GM12878 (cell line): ENCODE data around the gene COL23A1. TPM values are rescaled to one million over a fixed set of nuclear protein-coding genes. Genes with fewer than 3 reads are reported as not detected.

Experiments
- ATAC-seq: fragments of 200-7000 bp; cut with Tn5 transposase; 3 replicates; pipeline ENCODE4 v1.9.1; 2020; ENCODE audit warnings: mild to moderate bottlenecking, moderate library complexity
- BruUV-seq: library from RNA; stranded (reverse); fragments of 400-500 nt; replicated peaks from 2 replicates; lab custom pipeline; 2021; lab: Mats Ljungman, UMichigan
- CTCF ChIA-PET: fragments of 300-600 bp; sonication (Branson Sonifier 250); formaldehyde crosslinking; extraction: SDS; loops from one replicate; lab custom pipeline; 2021; ENCODE audit warnings: inconsistent platforms; lab: Yijun Ruan, JAX
- POLR2A ChIA-PET: fragments of 350-600 bp; formaldehyde crosslinking; extraction: SDS; loops from one replicate; lab custom pipeline; 2021; ENCODE audit warnings: inconsistent platforms; lab: Charles Lee
- RAD21 ChIA-PET: fragments of 300-600 bp; sonication (Branson Sonifier 250); formaldehyde crosslinking; loops from one replicate; lab custom pipeline; 2023; ENCODE audit warnings: antibody characterized with exemption; ENCODE audit not compliant: unreplicated experiment; lab: Charles Lee
- SMC1A ChIA-PET: fragments of 300-600 bp; sonication (Branson Sonifier 250); formaldehyde crosslinking; loops from one replicate; lab custom pipeline; 2023; ENCODE audit not compliant: unreplicated experiment, uncharacterized antibody; lab: Charles Lee
- DNase-seq: peaks from one replicate; pipeline ENCODE4 v3.0.0-alpha.2; 2011; ENCODE audit warnings: low read depth, low spot score
- FAIRE-seq: peaks from 3 replicates; lab custom pipeline; 2011; peaks lifted over from hg19 to GRCh38; lab: Jason Lieb, UNC
- H2AFZ ChIP-seq: 2 replicates; pipeline ENCODE4 v1.6.0; 2011; ENCODE audit warnings: low read depth, low read length, control low read depth; ENCODE audit not compliant: control insufficient read depth
- H3K27ac ChIP-seq: 2 replicates; pipeline ENCODE4 v1.5.1; 2011; ENCODE audit warnings: control low read depth; ENCODE audit not compliant: control insufficient read depth, insufficient read depth
- H3K27me3 ChIP-seq, 2 experiments: replicated peaks in 1 of 2; 2 replicates each; pipeline versions ENCODE4 v1.6.0 to v1.6.1; 2011; ENCODE audit warnings: low read length in 1 of 2; ENCODE audit not compliant: control insufficient read depth in 2 of 2, insufficient read depth in 2 of 2
- H3K36me3 ChIP-seq, 2 experiments: 2 replicates each; pipeline ENCODE4 v1.5.1; 2011; ENCODE audit warnings: low read length in 1 of 2; ENCODE audit not compliant: control insufficient read depth in 2 of 2, insufficient read depth in 2 of 2
- H3K4me1 ChIP-seq: 2 replicates; pipeline ENCODE4 v1.6.1; 2011; ENCODE audit warnings: mild to moderate bottlenecking, low read length, moderate library complexity, mixed read lengths; ENCODE audit not compliant: control insufficient read depth, insufficient read depth
- H3K4me2 ChIP-seq: 2 replicates; pipeline ENCODE4 v1.6.0; 2011; ENCODE audit warnings: control low read depth; ENCODE audit not compliant: control insufficient read depth, insufficient read depth
- H3K4me3 ChIP-seq: fragments of 200-600 bp; sonication (generic); 2 replicates; pipeline ENCODE4 v1.5.1; 2016
- H3K79me2 ChIP-seq: 2 replicates; pipeline ENCODE4 v1.6.0; 2011; ENCODE audit warnings: low read length; ENCODE audit not compliant: control insufficient read depth, insufficient read depth
- H3K9ac ChIP-seq: 2 replicates; pipeline ENCODE4 v1.8.0; 2011; ENCODE audit warnings: low read length, control low read depth, mixed read lengths; ENCODE audit not compliant: control insufficient read depth, insufficient read depth
- H3K9me3 ChIP-seq: replicated peaks from 3 replicates; pipeline ENCODE4 v1.5.1; 2011; ENCODE audit warnings: mild to moderate bottlenecking, low read length; ENCODE audit not compliant: control insufficient read depth, insufficient read depth
- H4K20me1 ChIP-seq: 2 replicates; pipeline ENCODE4 v1.6.0; 2011; ENCODE audit not compliant: control insufficient read depth, insufficient read depth
- ASH2L ChIP-seq: fragments of 300-600, 200-600 bp; sonication (generic); IDR thresholded peaks from 2 replicates; pipeline ENCODE4 v1.6.1; 2017; ENCODE audit warnings: low read depth, mild to moderate bottlenecking, borderline replicate concordance
- CBX5 ChIP-seq: sonication (generic); IDR thresholded peaks from 2 replicates; pipeline ENCODE4 v1.6.1; 2016; ENCODE audit warnings: low read depth, moderate library complexity, mild to moderate bottlenecking, inconsistent platforms
- EZH2 ChIP-seq: IDR thresholded peaks from 2 replicates; pipeline ENCODE4 v1.6.1; 2012; ENCODE audit warnings: low read depth, mild to moderate bottlenecking, control low read depth, inconsistent platforms, low read length, borderline replicate concordance; ENCODE audit not compliant: control insufficient read depth
- FOXM1 ChIP-seq: IDR thresholded peaks from 2 replicates; pipeline ENCODE4 v1.6.1; 2012; ENCODE audit warnings: low read depth, mild to moderate bottlenecking, inconsistent platforms, low read length, moderate library complexity
- GABPA ChIP-seq: IDR thresholded peaks from 2 replicates; pipeline ENCODE4 v1.6.1; 2014; ENCODE audit warnings: antibody characterized with exemption, low read depth, mild to moderate bottlenecking, inconsistent platforms
- GATAD2B ChIP-seq: fragments of 450-650 bp; conservative IDR thresholded peaks from 2 replicates; pipeline ENCODE4 v1.6.1; 2017; ENCODE audit warnings: low read depth, mild to moderate bottlenecking, moderate library complexity
- IRF5 ChIP-seq: fragments of 450-650 bp; IDR thresholded peaks from 2 replicates; pipeline ENCODE4 v1.6.1; 2017; ENCODE audit warnings: borderline replicate concordance
- KAT2A ChIP-seq: conservative IDR thresholded peaks from 2 replicates; pipeline ENCODE4 v1.6.1; 2011; ENCODE audit warnings: low read depth, low read length; ENCODE audit not compliant: control insufficient read depth
- KLF5 ChIP-seq: fragments of 450-650 bp; IDR thresholded peaks from 2 replicates; pipeline ENCODE4 v1.6.1; 2014; ENCODE audit warnings: mild to moderate bottlenecking; ENCODE audit not compliant: partially characterized antibody
- NR2C2 ChIP-seq: IDR thresholded peaks from 2 replicates; pipeline ENCODE4 v1.6.1; 2011; ENCODE audit warnings: borderline replicate concordance, low read depth; ENCODE audit not compliant: control insufficient read depth, insufficient read length
- POLR2AphosphoS5 ChIP-seq: IDR thresholded peaks from 2 replicates; pipeline ENCODE4 v1.6.1; 2011; ENCODE audit warnings: mild to moderate bottlenecking, low read length, inconsistent platforms
- RAD21 ChIP-seq: IDR thresholded peaks from 2 replicates; pipeline ENCODE4 v1.6.1; 2011; ENCODE audit warnings: mild to moderate bottlenecking, low read depth, low read length, moderate library complexity; ENCODE audit not compliant: insufficient read depth
- USF2 ChIP-seq: IDR thresholded peaks from 2 replicates; pipeline ENCODE4 v1.6.1; 2011; ENCODE audit warnings: low read depth, low read length, improper control_type of control experiment, borderline replicate concordance
- in situ Hi-C: fragments of 300-500 bp; cut with MboI; formaldehyde crosslinking; loops from 9 replicates; pipeline ENCODE4 v1.14.3; 2018; ENCODE audit warnings: mixed read lengths
- intact Hi-C: fragments of 100-400 bp; cut with micrococcal nuclease; formaldehyde crosslinking; loops from one replicate; pipeline ENCODE4 v1.14.2; 2022; ENCODE audit not compliant: unreplicated experiment
- polyA plus RNA-seq, 11 experiments: library from polyadenylated mRNA; depleted of rRNA in 4 of 11; unstranded in 6 of 11; stranded (reverse) in 5 of 11; fragments of >200 nt; fragmentation: Nextera tagmentation in 4 of 11; fragmentation: Illumina TruSeq in 1 of 11; extraction: Ambion mirVana in 4 of 11; extraction: Trizol in 1 of 11; gene quantifications; 1 replicate in 1 of 11; 2 replicates in 10 of 11; pipeline versions ENCODE4 v1.2.1 to v1.2.3, GENCODE V29; 2011 to 2016; ENCODE audit warnings: inconsistent platforms in 2 of 11, missing spikeins in 2 of 11, low read depth in 1 of 11
- total RNA-seq, 4 experiments: library from RNA; depleted of rRNA in 3 of 4; stranded (reverse); fragments of >200 nt in 3 of 4; fragmentation: Illumina TruSeq in 1 of 4; extraction: Trizol in 1 of 4; gene quantifications; 2 replicates each; pipeline versions ENCODE4 v1.2.1 to v1.2.3, GENCODE V29; 2013 to 2021
- TF ChIP-seq, protein P1 (sequence below): IDR thresholded peaks from 2 replicates; pipeline ENCODE4 v1.6.1; 2012; ENCODE audit warnings: low read depth, low read length, improper control_type of control experiment

Gene COL23A1
- total and polyA plus RNA-seq, 10 of the 15 experiments (the other 5 are each of a cell fraction or from before 2014, with no cell fraction given) = 0.03 to 0.83 (median 0.09) TPM; not detected in 5

DNA sequence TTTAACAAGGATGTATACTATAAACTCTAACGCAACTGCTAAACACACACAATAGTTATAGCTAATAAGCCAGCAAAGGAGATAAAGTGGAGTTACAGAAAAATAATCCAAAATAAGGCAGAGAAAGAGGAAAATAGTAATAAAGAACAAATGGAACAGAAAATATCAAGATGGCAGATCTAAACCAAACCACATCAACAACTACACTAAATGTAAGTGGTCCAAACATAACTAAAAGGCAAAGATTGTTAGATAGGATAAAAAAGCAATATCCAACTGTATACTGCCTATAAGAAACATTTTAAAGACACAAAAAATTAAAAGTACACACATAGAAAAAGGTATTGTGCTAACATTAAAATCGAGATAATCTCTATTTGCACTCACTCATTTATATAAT lies 5.6 kb upstream of the COL23A1 start (continued):
- TF ChIP-seq NR2C2 = no peak
- TF ChIP-seq USF2 = no peak
- no peak for TF ChIP-seq KLF5
- TF ChIP-seq ASH2L = no peak
- TF ChIP-seq RAD21 = no peak
- no peak for TF ChIP-seq GABPA
- TF ChIP-seq GATAD2B = no peak
- TF ChIP-seq KAT2A = no peak
- TF ChIP-seq FOXM1 = no peak
- no peak for TF ChIP-seq POLR2AphosphoS5
- TF ChIP-seq, protein P1, sequence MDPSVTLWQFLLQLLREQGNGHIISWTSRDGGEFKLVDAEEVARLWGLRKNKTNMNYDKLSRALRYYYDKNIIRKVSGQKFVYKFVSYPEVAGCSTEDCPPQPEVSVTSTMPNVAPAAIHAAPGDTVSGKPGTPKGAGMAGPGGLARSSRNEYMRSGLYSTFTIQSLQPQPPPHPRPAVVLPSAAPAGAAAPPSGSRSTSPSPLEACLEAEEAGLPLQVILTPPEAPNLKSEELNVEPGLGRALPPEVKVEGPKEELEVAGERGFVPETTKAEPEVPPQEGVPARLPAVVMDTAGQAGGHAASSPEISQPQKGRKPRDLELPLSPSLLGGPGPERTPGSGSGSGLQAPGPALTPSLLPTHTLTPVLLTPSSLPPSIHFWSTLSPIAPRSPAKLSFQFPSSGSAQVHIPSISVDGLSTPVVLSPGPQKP = no peak

DNA sequence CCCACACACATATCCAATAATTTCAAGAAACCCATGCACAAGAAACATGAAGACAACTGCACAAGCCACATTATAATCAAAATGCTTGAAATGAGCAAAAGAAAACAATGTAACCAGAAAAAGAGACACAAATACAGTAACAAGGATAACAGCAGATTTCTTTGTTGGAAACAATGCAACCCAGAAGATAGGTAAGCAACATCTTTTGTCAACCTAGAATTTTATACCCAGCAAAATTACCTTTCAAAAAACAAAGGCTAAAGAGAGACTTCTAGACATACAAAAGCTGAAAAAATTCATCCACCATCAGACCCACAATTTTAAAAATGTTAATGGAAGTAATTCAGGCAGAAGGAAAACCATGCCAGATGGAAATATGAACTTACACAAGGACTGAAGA lies 5.0 kb upstream of the COL23A1 start:
- Histone ChIP-seq H3K4me3 (no peak overlapping the region), H3K27me3 (peaks cover 0 to 3% of the 10 kb centered on the region in 2 experiments; a peak in 1 of 4 replicates), H4K20me1 (no peaks in the 10 kb centered on the region), H3K27ac (no peak overlapping the region), H3K4me1 (no peaks in the 10 kb centered on the region), H3K79me2 (no peaks in the 10 kb centered on the region), H3K9me3 (no peaks in the 10 kb centered on the region; the same call in 1 of the 3 replicates), H2AFZ (no peak overlapping the region), H3K4me2 (no peak overlapping the region), H3K9ac (no peak overlapping the region), H3K36me3 (0 out of 4 replicates have a peak, but pooled peaks cover 0 to 5% of the 10 kb centered on the region in 2 experiments)
- CTCF ChIA-PET = no interaction called here
- no TSS peak for BruUV-seq
- RAD21 ChIA-PET = no interaction called here
- SMC1A ChIA-PET = no interaction called here
- no peak for FAIRE-seq
- DNase-seq = no peak
- POLR2A ChIA-PET = no interaction called here
- in situ Hi-C loops = no loop called here
- no peak for ATAC-seq
- intact Hi-C loops = no loop called here
- TF ChIP-seq, protein P1 = no peak
- TF ChIP-seq CBX5 (peak; percentile 54; the same call in 1 of the 2 replicates), KLF5 (no peak), IRF5 (no peak), EZH2 (no peak)
